Measurements from ENCODE around the gene PKMYT1.

Gene PKMYT1

GRCh38 chr16:2954656-2955381 is 25.4 kb downstream of the PKMYT1 start:
- TF ChIP-seq CTCF (conservative IDR thresholded peaks at IDR 0.05; ENCODE audit: low read depth, low read length) = no peak
- Histone ChIP-seq H4K20me1 (ENCODE audit: insufficient read depth) (no peaks in the 10 kb centered on the region), H3K9ac (no peak overlapping the region), H3K4me3 (IDR thresholded peaks at IDR 0.05; ENCODE audit: insufficient read depth, low read depth, low read length) (no peak overlapping the region), H3K79me2 (ENCODE audit: insufficient read depth, low read depth) (no peaks in the 10 kb centered on the region), H3K36me3 (ENCODE audit: insufficient read depth) (no peaks in the 10 kb centered on the region), H3K27me3 (ENCODE audit: insufficient read depth, low read depth) (peaks cover 30% of the 10 kb centered on the region), H3K4me2 (no peak overlapping the region), H3K4me1 (ENCODE audit: low read depth, poor library complexity, severe bottlenecking) (peaks cover 58% of the 10 kb centered on the region), H3K27ac (no peak overlapping the region), H2AFZ (ENCODE audit: low read depth) (no peak overlapping the region)

GRCh38 chr16:2953706-2954627 is 26.3 kb downstream of the PKMYT1 start:
- Histone ChIP-seq H4K20me1 (ENCODE audit: insufficient read depth) (no peaks in the 10 kb centered on the region), H3K4me3 (IDR thresholded peaks at IDR 0.05; ENCODE audit: insufficient read depth, low read depth, low read length) (no peak overlapping the region), H3K4me1 (ENCODE audit: low read depth, poor library complexity, severe bottlenecking) (peaks cover 50% of the 10 kb centered on the region), H3K36me3 (ENCODE audit: insufficient read depth) (no peaks in the 10 kb centered on the region), H2AFZ (ENCODE audit: low read depth) (no peak overlapping the region), H3K27ac (no peak overlapping the region), H3K4me2 (no peak overlapping the region; the same call in 1 of the 2 replicates), H3K9ac (no peak overlapping the region), H3K79me2 (ENCODE audit: insufficient read depth, low read depth) (no peaks in the 10 kb centered on the region), H3K27me3 (ENCODE audit: insufficient read depth, low read depth) (peaks cover 30% of the 10 kb centered on the region)
- no peak for TF ChIP-seq CTCF (conservative IDR thresholded peaks at IDR 0.05; ENCODE audit: low read depth, low read length)

- Histone ChIP-seq H3K4me2 (peak overlapping the region; percentile 34; the same call in 1 of the 2 replicates), H2AFZ (ENCODE audit: low read depth) (no peak overlapping the region; the same call in 1 of the 2 replicates), H4K20me1 (ENCODE audit: insufficient read depth) (no peaks in the 10 kb centered on the region), H3K27me3 (ENCODE audit: insufficient read depth, low read depth) (peaks cover 30% of the 10 kb centered on the region), H3K4me3 (IDR thresholded peaks at IDR 0.05; ENCODE audit: insufficient read depth, low read depth, low read length) (no peak overlapping the region), H3K27ac (no peak overlapping the region), H3K9ac (no peak overlapping the region), H3K36me3 (ENCODE audit: insufficient read depth) (no peaks in the 10 kb centered on the region), H3K4me1 (ENCODE audit: low read depth, poor library complexity, severe bottlenecking) (peaks cover 37% of the 10 kb centered on the region), H3K79me2 (ENCODE audit: insufficient read depth, low read depth) (no peaks in the 10 kb centered on the region)
- TF ChIP-seq CTCF (conservative IDR thresholded peaks at IDR 0.05; ENCODE audit: low read depth, low read length) = no peak
Observed at GRCh38 chr16:2952679-2953078, 27.6 kb downstream of the PKMYT1 start.

GRCh38 chr16:2950773-2951172 is 29.5 kb downstream of the PKMYT1 start:
- Histone ChIP-seq H3K4me3 (IDR thresholded peaks at IDR 0.05; ENCODE audit: insufficient read depth, low read depth, low read length) (no peak overlapping the region), H3K27ac (no peak overlapping the region), H3K9ac (no peak overlapping the region), H3K36me3 (ENCODE audit: insufficient read depth) (no peaks in the 10 kb centered on the region), H2AFZ (ENCODE audit: low read depth) (no peak overlapping the region), H3K27me3 (ENCODE audit: insufficient read depth, low read depth) (peaks cover 26% of the 10 kb centered on the region), H3K79me2 (ENCODE audit: insufficient read depth, low read depth) (no peaks in the 10 kb centered on the region), H4K20me1 (ENCODE audit: insufficient read depth) (no peaks in the 10 kb centered on the region), H3K4me2 (no peak overlapping the region), H3K4me1 (ENCODE audit: low read depth, poor library complexity, severe bottlenecking) (peaks cover 27% of the 10 kb centered on the region)
- no peak for TF ChIP-seq CTCF (conservative IDR thresholded peaks at IDR 0.05; ENCODE audit: low read depth, low read length)
